A172 (cell line): ENCODE measurements around the gene ST6GALNAC4. TPM values are rescaled to one million over a fixed set of nuclear protein-coding genes. Genes with fewer than 3 reads are reported as not detected.
"Not testable (repeated sequence)": the region's sequence is repeated elsewhere in the genome, so short reads cannot be mapped to it uniquely, and the experiment has no call there.

ENCODE experiments used
- DNase-seq: peaks from one replicate; pipeline ENCODE4 v3.0.0-alpha.2; 2015; ENCODE audit warnings: low spot score
- total RNA-seq: library from RNA; depleted of rRNA; stranded (reverse); fragments of >200 nt; shearing (Covaris generic); gene quantifications from 2 replicates; pipeline ENCODE4 v1.2.3, GENCODE V29; 2014

Gene ST6GALNAC4
- total RNA-seq, 1 experiment from 2014 or later, result 38.3 TPM

GRCh38 chr9:127885508-127886281, 31.1 kb downstream of the ST6GALNAC4 start:
- no peak for DNase-seq

- DNase-seq, result no peak
Observed at GRCh38 chr9:127884976-127885490, 31.8 kb downstream of the ST6GALNAC4 start.

- DNase-seq, result peak; percentile 80
Observed at GRCh38 chr9:127884427-127884911, 32.4 kb downstream of the ST6GALNAC4 start.

GRCh38 chr9:127883959-127884358, 32.9 kb downstream of the ST6GALNAC4 start:
- DNase-seq, result no peak

GRCh38 chr9:127881715-127882114, 35.1 kb downstream of the ST6GALNAC4 start:
- DNase-seq, result not testable (repeated sequence)

- no peak for DNase-seq
Observed at GRCh38 chr9:127880143-127880542, 36.7 kb downstream of the ST6GALNAC4 start.

GRCh38 chr9:127878652-127879390, 38.0 kb downstream of the ST6GALNAC4 start:
- no peak for DNase-seq

- no peak for DNase-seq
Observed at GRCh38 chr9:127878001-127878651, 38.7 kb downstream of the ST6GALNAC4 start.

GRCh38 chr9:127877566-127877998, 39.3 kb downstream of the ST6GALNAC4 start, which contains the start of gene AK1:
Gene AK1, minus strand, starts transcription at chr9:127877675. Its CDS starts 3,058 bp downstream, at chr9:127874617.
- no peak for DNase-seq

- no peak for DNase-seq
Observed at GRCh38 chr9:127876764-127877562, 39.9 kb downstream of the ST6GALNAC4 start.

- no peak for DNase-seq
Observed at GRCh38 chr9:127876026-127876763, 40.6 kb downstream of the ST6GALNAC4 start.

GRCh38 chr9:127875306-127875966, 41.4 kb downstream of the ST6GALNAC4 start:
- DNase-seq, result peak; percentile 54

GRCh38 chr9:127874301-127875221, 42.3 kb downstream of the ST6GALNAC4 start:
- DNase-seq, result peak; percentile 74

GRCh38 chr9:127873886-127874285, 43.0 kb downstream of the ST6GALNAC4 start:
- DNase-seq, result peak; percentile 71

GRCh38 chr9:127873223-127873691, 43.6 kb downstream of the ST6GALNAC4 start:
- no peak for DNase-seq

GRCh38 chr9:127872369-127873222, 44.2 kb downstream of the ST6GALNAC4 start:
- DNase-seq, result no peak

GRCh38 chr9:127871531-127871930, 45.3 kb downstream of the ST6GALNAC4 start:
- no peak for DNase-seq

- no peak for DNase-seq
Observed at GRCh38 chr9:127870887-127871286, 46.0 kb downstream of the ST6GALNAC4 start.
